Measurements from ENCODE around the gene TUBA4A.

GRCh38 chr2:219285894-219286425 lies 32.2 kb upstream of the TUBA4A start:
- no peak for TF ChIP-seq CTCF (IDR thresholded peaks at IDR 0.05; ENCODE audit: poor library complexity)
- no peak for TF ChIP-seq EZH2phosphoT487 (IDR thresholded peaks at IDR 0.05; ENCODE audit: low read depth, severe bottlenecking, unreplicated experiment)
- TF ChIP-seq EZH2 (IDR thresholded peaks at IDR 0.05; ENCODE audit: borderline replicate concordance) = no peak

Data from hepatocyte (in vitro differentiated cells).